GM12878 (cell line): ENCODE results near the gene CD300A. TPM values are rescaled to one million over a fixed set of nuclear protein-coding genes. Genes with fewer than 3 reads are reported as not detected.

Experiments
- ATAC-seq: fragments of 200-7000 bp; cut with Tn5 transposase; 3 replicates; pipeline ENCODE4 v1.9.1; 2020; ENCODE audit warnings: mild to moderate bottlenecking, moderate library complexity
- BruUV-seq: library from RNA; stranded (reverse); fragments of 400-500 nt; replicated peaks from 2 replicates; lab custom pipeline; 2021; lab: Mats Ljungman, UMichigan
- CTCF ChIA-PET: fragments of 300-600 bp; sonication (Branson Sonifier 250); formaldehyde crosslinking; extraction: SDS; loops from one replicate; lab custom pipeline; 2021; ENCODE audit warnings: inconsistent platforms; lab: Yijun Ruan, JAX
- POLR2A ChIA-PET: fragments of 350-600 bp; formaldehyde crosslinking; extraction: SDS; loops from one replicate; lab custom pipeline; 2021; ENCODE audit warnings: inconsistent platforms; lab: Charles Lee
- RAD21 ChIA-PET: fragments of 300-600 bp; sonication (Branson Sonifier 250); formaldehyde crosslinking; loops from one replicate; lab custom pipeline; 2023; ENCODE audit warnings: antibody characterized with exemption; ENCODE audit not compliant: unreplicated experiment; lab: Charles Lee
- SMC1A ChIA-PET: fragments of 300-600 bp; sonication (Branson Sonifier 250); formaldehyde crosslinking; loops from one replicate; lab custom pipeline; 2023; ENCODE audit not compliant: unreplicated experiment, uncharacterized antibody; lab: Charles Lee
- DNase-seq: peaks from one replicate; pipeline ENCODE4 v3.0.0-alpha.2; 2011; ENCODE audit warnings: low read depth, low spot score
- FAIRE-seq: peaks from 3 replicates; lab custom pipeline; 2011; peaks lifted over from hg19 to GRCh38; lab: Jason Lieb, UNC
- H2AFZ ChIP-seq: 2 replicates; pipeline ENCODE4 v1.6.0; 2011; ENCODE audit warnings: low read depth, low read length, control low read depth; ENCODE audit not compliant: control insufficient read depth
- H3K27ac ChIP-seq: 2 replicates; pipeline ENCODE4 v1.5.1; 2011; ENCODE audit warnings: control low read depth; ENCODE audit not compliant: control insufficient read depth, insufficient read depth
- H3K27me3 ChIP-seq, 2 experiments: replicated peaks in 1 of 2; 2 replicates each; pipeline versions ENCODE4 v1.6.0 to v1.6.1; 2011; ENCODE audit warnings: low read length in 1 of 2; ENCODE audit not compliant: control insufficient read depth in 2 of 2, insufficient read depth in 2 of 2
- H3K36me3 ChIP-seq, 2 experiments: 2 replicates each; pipeline ENCODE4 v1.5.1; 2011; ENCODE audit warnings: low read length in 1 of 2; ENCODE audit not compliant: control insufficient read depth in 2 of 2, insufficient read depth in 2 of 2
- H3K4me1 ChIP-seq: 2 replicates; pipeline ENCODE4 v1.6.1; 2011; ENCODE audit warnings: mild to moderate bottlenecking, low read length, moderate library complexity, mixed read lengths; ENCODE audit not compliant: control insufficient read depth, insufficient read depth
- H3K4me2 ChIP-seq: 2 replicates; pipeline ENCODE4 v1.6.0; 2011; ENCODE audit warnings: control low read depth; ENCODE audit not compliant: control insufficient read depth, insufficient read depth
- H3K4me3 ChIP-seq: fragments of 200-600 bp; sonication (generic); 2 replicates; pipeline ENCODE4 v1.5.1; 2016
- H3K79me2 ChIP-seq: 2 replicates; pipeline ENCODE4 v1.6.0; 2011; ENCODE audit warnings: low read length; ENCODE audit not compliant: control insufficient read depth, insufficient read depth
- H3K9ac ChIP-seq: 2 replicates; pipeline ENCODE4 v1.8.0; 2011; ENCODE audit warnings: low read length, control low read depth, mixed read lengths; ENCODE audit not compliant: control insufficient read depth, insufficient read depth
- H3K9me3 ChIP-seq: replicated peaks from 3 replicates; pipeline ENCODE4 v1.5.1; 2011; ENCODE audit warnings: mild to moderate bottlenecking, low read length; ENCODE audit not compliant: control insufficient read depth, insufficient read depth
- H4K20me1 ChIP-seq: 2 replicates; pipeline ENCODE4 v1.6.0; 2011; ENCODE audit not compliant: control insufficient read depth, insufficient read depth
- BRCA1 ChIP-seq: IDR thresholded peaks from 2 replicates; pipeline ENCODE4 v1.6.1; 2011; ENCODE audit warnings: low read depth, low read length, improper control_type of control experiment
- CREB1 ChIP-seq: IDR thresholded peaks from 2 replicates; pipeline ENCODE4 v1.6.1; 2012; ENCODE audit warnings: low read depth, mild to moderate bottlenecking, inconsistent platforms
- FOXK2 ChIP-seq: fragments of 450-650 bp; IDR thresholded peaks from 2 replicates; pipeline ENCODE4 v1.6.1; 2017; ENCODE audit warnings: mild to moderate bottlenecking, moderate library complexity
- FOXM1 ChIP-seq: IDR thresholded peaks from 2 replicates; pipeline ENCODE4 v1.6.1; 2012; ENCODE audit warnings: low read depth, mild to moderate bottlenecking, inconsistent platforms, low read length, moderate library complexity
- GABPA ChIP-seq: IDR thresholded peaks from 2 replicates; pipeline ENCODE4 v1.6.1; 2014; ENCODE audit warnings: antibody characterized with exemption, low read depth, mild to moderate bottlenecking, inconsistent platforms
- JUNB ChIP-seq: IDR thresholded peaks from 2 replicates; pipeline ENCODE4 v1.6.1; 2016; ENCODE audit warnings: antibody characterized with exemption, mild to moderate bottlenecking
- KDM1A ChIP-seq: fragments of 200-600 bp; sonication (generic); IDR thresholded peaks from 2 replicates; pipeline ENCODE4 v1.6.1; 2016; ENCODE audit warnings: borderline replicate concordance
- MEF2A ChIP-seq: IDR thresholded peaks from 2 replicates; pipeline ENCODE4 v1.6.1; 2011; ENCODE audit warnings: low read depth, mild to moderate bottlenecking, low read length, moderate library complexity; ENCODE audit not compliant: insufficient read depth
- SREBF1 ChIP-seq: IDR thresholded peaks from 2 replicates; pipeline ENCODE4 v1.6.1; 2012; ENCODE audit warnings: mild to moderate bottlenecking, low read length
- SRF ChIP-seq, 2 experiments: IDR thresholded peaks; 2 replicates each; pipeline ENCODE4 v1.6.1; 2011; ENCODE audit warnings: low read depth in 2 of 2, low read length in 2 of 2, mild to moderate bottlenecking in 1 of 2, moderate library complexity in 1 of 2
- TCF3 ChIP-seq: IDR thresholded peaks from 2 replicates; pipeline ENCODE4 v1.6.1; 2012; ENCODE audit warnings: low read depth, mild to moderate bottlenecking, low read length, borderline replicate concordance; ENCODE audit not compliant: insufficient read depth
- WGBS: methylation state at CpG from one replicate; pipeline ENCODE4 v1.1.6; 2016; ENCODE audit warnings: low lambda C conversion rate; ENCODE audit not compliant: insufficient replicate concordance, insufficient coverage; ENCODE audit errors: missing lambda C conversion rate; 5-methylcytosine and 5-hydroxymethylcytosine counted together
- in situ Hi-C: fragments of 300-500 bp; cut with MboI; formaldehyde crosslinking; loops from 9 replicates; pipeline ENCODE4 v1.14.3; 2018; ENCODE audit warnings: mixed read lengths
- intact Hi-C: fragments of 100-400 bp; cut with micrococcal nuclease; formaldehyde crosslinking; loops from one replicate; pipeline ENCODE4 v1.14.2; 2022; ENCODE audit not compliant: unreplicated experiment
- polyA plus RNA-seq, 11 experiments: library from polyadenylated mRNA; depleted of rRNA in 4 of 11; unstranded in 6 of 11; stranded (reverse) in 5 of 11; fragments of >200 nt; fragmentation: Nextera tagmentation in 4 of 11; fragmentation: Illumina TruSeq in 1 of 11; extraction: Ambion mirVana in 4 of 11; extraction: Trizol in 1 of 11; gene quantifications; 1 replicate in 1 of 11; 2 replicates in 10 of 11; pipeline versions ENCODE4 v1.2.1 to v1.2.3, GENCODE V29; 2011 to 2016; ENCODE audit warnings: inconsistent platforms in 2 of 11, missing spikeins in 2 of 11, low read depth in 1 of 11
- total RNA-seq, 4 experiments: library from RNA; depleted of rRNA in 3 of 4; stranded (reverse); fragments of >200 nt in 3 of 4; fragmentation: Illumina TruSeq in 1 of 4; extraction: Trizol in 1 of 4; gene quantifications; 2 replicates each; pipeline versions ENCODE4 v1.2.1 to v1.2.3, GENCODE V29; 2013 to 2021
- TF ChIP-seq, protein P1 (sequence below): fragments of 450-650 bp; formaldehyde crosslinking; IDR thresholded peaks from 2 replicates; pipeline ENCODE4 v1.4.0; 2022; ENCODE audit warnings: mild to moderate bottlenecking, moderate library complexity
- TF ChIP-seq, protein P2 (sequence below): fragments of 450-650 bp; IDR thresholded peaks from 2 replicates; pipeline ENCODE4 v1.6.1; 2016; ENCODE audit warnings: mild to moderate bottlenecking
- TF ChIP-seq, protein P3 (sequence below): fragments of 450-650 bp; IDR thresholded peaks from 2 replicates; pipeline ENCODE4 v1.6.1; 2014; ENCODE audit warnings: mild to moderate bottlenecking

Gene CD300A
- total and polyA plus RNA-seq, 10 of the 15 experiments (the other 5 are each of a cell fraction or from before 2014, with no cell fraction given) = 10.6 to 128 (median 36.1) TPM

DNA sequence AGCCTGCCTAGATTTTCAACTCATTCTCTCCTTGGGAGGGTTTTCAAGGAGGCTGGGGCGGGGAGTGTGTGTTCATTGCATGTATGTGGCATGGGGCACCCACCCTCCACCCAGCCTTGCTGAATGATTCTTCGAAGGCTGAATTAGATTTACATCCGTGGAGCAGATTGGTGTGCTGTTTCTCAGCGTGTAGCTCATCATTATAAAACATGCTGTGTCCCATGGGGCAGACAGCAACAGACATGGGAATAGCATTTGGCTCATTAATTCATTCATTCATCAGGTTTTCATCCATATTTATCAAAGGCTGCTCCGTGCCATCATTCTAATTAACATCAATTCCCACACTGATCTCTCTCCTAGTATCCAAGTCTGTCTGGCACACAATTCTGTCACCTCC lies 10.6 kb upstream of the CD300A start:
- H3K4me1 ChIP-seq = peaks cover 14% of the 10 kb centered on the region
- FAIRE-seq = no peak
- no TSS peak for BruUV-seq
- H3K27ac ChIP-seq = no peak overlapping the region
- no peak overlapping the region for H3K4me2 ChIP-seq
- TF ChIP-seq FOXM1 (no peak), MEF2A (no peak), BRCA1 (no peak), CREB1 (no peak), JUNB (no peak), GABPA (no peak), SRF (IDR thresholded peaks at IDR 0.05; ENCODE audit: low read depth in 2 of 2, low read length in 2 of 2) (no peak), TCF3 (no peak), KDM1A (no peak), SREBF1 (no peak), FOXK2 (no peak)
- TF ChIP-seq, protein P1, sequence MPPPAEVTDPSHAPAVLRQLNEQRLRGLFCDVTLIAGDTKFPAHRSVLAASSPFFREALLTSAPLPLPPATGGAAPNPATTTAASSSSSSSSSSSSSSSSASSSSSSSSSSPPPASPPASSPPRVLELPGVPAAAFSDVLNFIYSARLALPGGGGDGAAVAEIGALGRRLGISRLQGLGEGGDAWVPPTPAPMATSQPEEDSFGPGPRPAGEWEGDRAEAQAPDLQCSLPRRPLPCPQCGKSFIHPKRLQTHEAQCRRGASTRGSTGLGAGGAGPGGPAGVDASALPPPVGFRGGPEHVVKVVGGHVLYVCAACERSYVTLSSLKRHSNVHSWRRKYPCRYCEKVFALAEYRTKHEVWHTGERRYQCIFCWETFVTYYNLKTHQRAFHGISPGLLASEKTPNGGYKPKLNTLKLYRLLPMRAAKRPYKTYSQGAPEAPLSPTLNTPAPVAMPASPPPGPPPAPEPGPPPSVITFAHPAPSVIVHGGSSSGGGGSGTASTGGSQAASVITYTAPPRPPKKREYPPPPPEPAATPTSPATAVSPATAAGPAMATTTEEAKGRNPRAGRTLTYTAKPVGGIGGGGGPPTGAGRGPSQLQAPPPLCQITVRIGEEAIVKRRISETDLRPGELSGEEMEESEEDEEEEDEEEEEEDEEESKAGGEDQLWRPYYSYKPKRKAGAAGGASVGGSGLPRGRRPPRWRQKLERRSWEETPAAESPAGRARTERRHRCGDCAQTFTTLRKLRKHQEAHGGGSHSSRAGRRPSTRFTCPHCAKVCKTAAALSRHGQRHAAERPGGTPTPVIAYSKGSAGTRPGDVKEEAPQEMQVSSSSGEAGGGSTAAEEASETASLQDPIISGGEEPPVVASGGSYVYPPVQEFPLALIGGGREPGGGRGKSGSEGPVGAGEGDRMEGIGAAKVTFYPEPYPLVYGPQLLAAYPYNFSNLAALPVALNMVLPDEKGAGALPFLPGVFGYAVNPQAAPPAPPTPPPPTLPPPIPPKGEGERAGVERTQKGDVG (CRISPR knock-in tag) = no peak
- TF ChIP-seq, protein P2, sequence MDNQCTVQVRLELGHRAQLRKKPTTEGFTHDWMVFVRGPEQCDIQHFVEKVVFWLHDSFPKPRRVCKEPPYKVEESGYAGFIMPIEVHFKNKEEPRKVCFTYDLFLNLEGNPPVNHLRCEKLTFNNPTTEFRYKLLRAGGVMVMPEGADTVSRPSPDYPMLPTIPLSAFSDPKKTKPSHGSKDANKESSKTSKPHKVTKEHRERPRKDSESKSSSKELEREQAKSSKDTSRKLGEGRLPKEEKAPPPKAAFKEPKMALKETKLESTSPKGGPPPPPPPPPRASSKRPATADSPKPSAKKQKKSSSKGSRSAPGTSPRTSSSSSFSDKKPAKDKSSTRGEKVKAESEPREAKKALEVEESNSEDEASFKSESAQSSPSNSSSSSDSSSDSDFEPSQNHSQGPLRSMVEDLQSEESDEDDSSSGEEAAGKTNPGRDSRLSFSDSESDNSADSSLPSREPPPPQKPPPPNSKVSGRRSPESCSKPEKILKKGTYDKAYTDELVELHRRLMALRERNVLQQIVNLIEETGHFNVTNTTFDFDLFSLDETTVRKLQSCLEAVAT = no peak
- TF ChIP-seq, protein P3, sequence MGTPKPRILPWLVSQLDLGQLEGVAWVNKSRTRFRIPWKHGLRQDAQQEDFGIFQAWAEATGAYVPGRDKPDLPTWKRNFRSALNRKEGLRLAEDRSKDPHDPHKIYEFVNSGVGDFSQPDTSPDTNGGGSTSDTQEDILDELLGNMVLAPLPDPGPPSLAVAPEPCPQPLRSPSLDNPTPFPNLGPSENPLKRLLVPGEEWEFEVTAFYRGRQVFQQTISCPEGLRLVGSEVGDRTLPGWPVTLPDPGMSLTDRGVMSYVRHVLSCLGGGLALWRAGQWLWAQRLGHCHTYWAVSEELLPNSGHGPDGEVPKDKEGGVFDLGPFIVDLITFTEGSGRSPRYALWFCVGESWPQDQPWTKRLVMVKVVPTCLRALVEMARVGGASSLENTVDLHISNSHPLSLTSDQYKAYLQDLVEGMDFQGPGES = no peak
- no peaks in the 10 kb centered on the region for H4K20me1 ChIP-seq
- in situ Hi-C loops (no loop called here), intact Hi-C loops (loop anchor here (2.0 to 5.0 kb wide), 4 partner anchors 39 to 155 kb away; no protein-coding TSS in a partner anchor)
- whole genome bisulfite sequencing = 64% methylated on average over 5 of the region's 5 CpGs
- H2AFZ ChIP-seq = no peak overlapping the region
- ChIA-PET SMC1A (interaction anchor here (0.8 to 6.2 kb wide), 14 partner anchors 12 to 184 kb away, joined by 3 to 47 read pairs (median 4); partner anchors contain the start of genes CD300LB and GPR142), RAD21 (interaction anchor here (0.7 to 7.1 kb wide), 8 partner anchors 10 to 171 kb away, joined by 3 to 83 read pairs (median 6); partner anchors contain the start of genes CD300A and GPR142), POLR2A (interaction anchor here (0.6 to 2.7 kb wide), 4 partner anchors 74 to 1061 kb away, joined by 3 to 10 read pairs (median 5); no protein-coding TSS in a partner anchor), CTCF (interaction anchor here (1.2 to 10.5 kb wide), 15 partner anchors 12 to 159 kb away, joined by 3 to 314 read pairs (median 10); partner anchors contain the start of genes CD300LB and GPR142)
- no peak for ATAC-seq
- H3K36me3 ChIP-seq = no peaks in the 10 kb centered on the region
- no peak overlapping the region for H3K9ac ChIP-seq
- DNase-seq = no peak
- no peaks in the 10 kb centered on the region for H3K79me2 ChIP-seq
- H3K4me3 ChIP-seq = no peak overlapping the region
- peaks cover 0 to 2% of the 10 kb centered on the region in 2 experiments; a peak in 2 of 4 replicates for H3K27me3 ChIP-seq
- H3K9me3 ChIP-seq = no peaks in the 10 kb centered on the region
